HuH-7 (cell line): ENCODE measurements around the gene GALNT2.

ENCODE experiments used
- DNase-seq: peaks from one replicate; pipeline ENCODE4 v3.0.0; 2011; ENCODE audit warnings: low spot score

Gene GALNT2

GRCh38 chr1:230211436-230212145 lies 144.6 kb downstream of the GALNT2 start:
- no peak for DNase-seq

- no peak for DNase-seq
Measured at GRCh38 chr1:230212405-230212936, 145.4 kb downstream of the GALNT2 start.

GRCh38 chr1:230215031-230215430 lies 148.0 kb downstream of the GALNT2 start:
- no peak for DNase-seq

GRCh38 chr1:230215529-230215928 lies 148.5 kb downstream of the GALNT2 start:
- no peak for DNase-seq

GRCh38 chr1:230216896-230217295 lies 149.9 kb downstream of the GALNT2 start:
- DNase-seq, result no peak

- DNase-seq, result no peak
Measured at GRCh38 chr1:230218667-230219066, 151.6 kb downstream of the GALNT2 start.

- DNase-seq, result no peak
Measured at GRCh38 chr1:230219174-230220067, 152.4 kb downstream of the GALNT2 start.

- DNase-seq, result no peak
Measured at GRCh38 chr1:230220478-230220877, 153.4 kb downstream of the GALNT2 start.

- DNase-seq, result no peak
Measured at GRCh38 chr1:230220907-230221306, 153.9 kb downstream of the GALNT2 start.

GRCh38 chr1:230222678-230223077 lies 155.6 kb downstream of the GALNT2 start:
- DNase-seq, result no peak

GRCh38 chr1:230224101-230224960 lies 157.3 kb downstream of the GALNT2 start:
- no peak for DNase-seq

- DNase-seq, result no peak
Measured at GRCh38 chr1:230226007-230226800, 159.2 kb downstream of the GALNT2 start.

- no peak for DNase-seq
Measured at GRCh38 chr1:230226814-230227213, 159.8 kb downstream of the GALNT2 start.

GRCh38 chr1:230228236-230228897 lies 161.3 kb downstream of the GALNT2 start:
- no peak for DNase-seq

GRCh38 chr1:230230273-230230672 lies 163.2 kb downstream of the GALNT2 start:
- DNase-seq, result no peak

- no peak for DNase-seq
Measured at GRCh38 chr1:230230948-230231773, 164.1 kb downstream of the GALNT2 start.

GRCh38 chr1:230231774-230232145 lies 164.7 kb downstream of the GALNT2 start:
- DNase-seq, result no peak

GRCh38 chr1:230232371-230232771 lies 165.3 kb downstream of the GALNT2 start:
- DNase-seq, result no peak

- no peak for DNase-seq
Measured at GRCh38 chr1:230233786-230234185, 166.7 kb downstream of the GALNT2 start.

GRCh38 chr1:230235876-230236275 lies 168.8 kb downstream of the GALNT2 start:
- no peak for DNase-seq
